M059J (cell line): ENCODE measurements around the gene KAT5. TPM values are rescaled to one million over a fixed set of nuclear protein-coding genes. Genes with fewer than 3 reads are reported as not detected.
A peak's percentile ranks its signal among the peaks of the same experiment; 100 is the strongest.
"Not testable (repeated sequence)": the region's sequence is repeated elsewhere in the genome, so short reads cannot be mapped to it uniquely, and the experiment has no call there.

Experiments used
- DNase-seq: peaks from one replicate; pipeline ENCODE4 v3.0.0-alpha.2; 2012; ENCODE audit warnings: low read depth
- total RNA-seq: library from RNA; depleted of rRNA; stranded (reverse); fragments of >200 nt; shearing (Covaris generic); gene quantifications from 2 replicates; pipeline ENCODE4 v1.2.3, GENCODE V29; 2014

The KAT5 gene
- total RNA-seq, 1 experiment from 2014 or later = 37.8 TPM

GRCh38 chr11:65709661-65710060, 2.4 kb upstream of the KAT5 start:
- DNase-seq = no peak

GRCh38 chr11:65710421-65710820, 1.6 kb upstream of the KAT5 start:
- no peak for DNase-seq

- no peak for DNase-seq
These were observed 603 bp downstream of the KAT5 start for GRCh38 chr11:65712633-65713076.

GRCh38 chr11:65713212-65713969, 1.3 kb downstream of the KAT5 start:
- no peak for DNase-seq

GRCh38 chr11:65714433-65714832, 2.4 kb downstream of the KAT5 start:
- no peak for DNase-seq

- no peak for DNase-seq
These were observed 4.2 kb downstream of the KAT5 start for GRCh38 chr11:65716302-65716701.

GRCh38 chr11:65716774-65717405, 4.8 kb downstream of the KAT5 start:
- DNase-seq = no peak

- no peak for DNase-seq
These were observed 5.9 kb downstream of the KAT5 start for GRCh38 chr11:65717906-65718305.

- DNase-seq = no peak
These were observed 6.5 kb downstream of the KAT5 start for GRCh38 chr11:65718531-65718930.

GRCh38 chr11:65718964-65719492, 7.0 kb downstream of the KAT5 start:
- DNase-seq = peak; percentile 40

GRCh38 chr11:65719871-65720210, 7.8 kb downstream of the KAT5 start:
- peak; percentile 62 for DNase-seq

- peak; percentile 87 for DNase-seq
These were observed 8.3 kb downstream of the KAT5 start, which contains the start of gene RNASEH2C for GRCh38 chr11:65720211-65720934. TSS of gene RNASEH2C (minus strand) at chr11:65720798. CDS start at chr11:65720758, 40 bp downstream.

- DNase-seq = peak; percentile 48
These were observed 10.2 kb downstream of the KAT5 start for GRCh38 chr11:65722261-65722660.

GRCh38 chr11:65726660-65727059, 14.6 kb downstream of the KAT5 start:
- no peak for DNase-seq

- DNase-seq = no peak
These were observed 15.8 kb downstream of the KAT5 start for GRCh38 chr11:65727865-65728264.

- peak; percentile 35 for DNase-seq
These were observed 18.4 kb downstream of the KAT5 start for GRCh38 chr11:65730461-65730860.

- DNase-seq = not testable (repeated sequence)
These were observed 23.1 kb downstream of the KAT5 start for GRCh38 chr11:65735111-65735510.

GRCh38 chr11:65736810-65737209, 24.8 kb downstream of the KAT5 start:
- no peak for DNase-seq

GRCh38 chr11:65739022-65739421, 27.0 kb downstream of the KAT5 start:
- no peak for DNase-seq

GRCh38 chr11:65741185-65741584, 29.1 kb downstream of the KAT5 start:
- DNase-seq = no peak

- no peak for DNase-seq
These were observed 30.3 kb downstream of the KAT5 start for GRCh38 chr11:65742353-65742752.

GRCh38 chr11:65743681-65744025, 31.6 kb downstream of the KAT5 start:
- DNase-seq = no peak
